Colon (tissue), 2 donors: ENCODE measurements around the gene DICER1.

Source experiments
- FAIRE-seq: peaks from 2 replicates; lab custom pipeline; 2012; peaks lifted over from hg19 to GRCh38; lab: Jason Lieb, UNC
- donor health status: control.
- donor health status: control.

DICER1 gene

GRCh38 chr14:95122621-95122945 is 34.7 kb downstream of the DICER1 start:
- FAIRE-seq, result no peak

DNA sequence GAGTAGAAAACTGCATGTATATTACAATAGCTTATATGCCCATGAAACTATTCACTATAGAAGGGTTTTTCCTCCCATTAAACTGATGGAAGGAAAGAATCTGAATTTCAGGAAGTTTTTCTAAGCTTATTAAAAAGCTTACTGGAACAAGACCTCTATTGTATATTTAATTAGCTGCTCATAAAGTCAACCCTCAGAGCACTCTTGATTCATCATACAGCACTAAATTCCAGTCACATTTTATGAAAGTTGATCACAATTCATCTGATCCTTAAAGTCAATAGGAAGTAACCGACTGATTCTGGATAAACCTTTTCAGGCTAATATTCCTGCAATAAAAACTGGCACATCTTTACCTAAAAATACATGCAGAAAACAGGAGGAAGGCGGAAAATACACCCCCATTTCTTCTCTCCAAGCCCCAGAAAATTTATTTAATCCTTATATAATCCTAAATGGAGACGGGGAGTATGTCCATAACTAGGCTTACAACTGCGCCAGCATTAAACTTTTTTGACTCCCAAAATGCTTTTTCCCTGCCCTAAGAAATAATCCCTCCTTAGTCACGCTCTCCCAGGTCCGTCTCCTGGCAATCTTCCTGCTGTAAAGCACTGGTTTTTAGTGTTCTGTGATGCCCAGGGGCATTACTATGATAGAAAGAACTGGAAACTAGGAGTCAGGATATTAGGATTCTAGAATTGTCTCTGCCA is 35.3 kb downstream of the DICER1 start:
- no peak for FAIRE-seq

- no peak for FAIRE-seq
Measured at GRCh38 chr14:95119336-95119735, 38.0 kb downstream of the DICER1 start.

- no peak for FAIRE-seq
Measured at GRCh38 chr14:95117937-95118721, 39.2 kb downstream of the DICER1 start.

DNA sequence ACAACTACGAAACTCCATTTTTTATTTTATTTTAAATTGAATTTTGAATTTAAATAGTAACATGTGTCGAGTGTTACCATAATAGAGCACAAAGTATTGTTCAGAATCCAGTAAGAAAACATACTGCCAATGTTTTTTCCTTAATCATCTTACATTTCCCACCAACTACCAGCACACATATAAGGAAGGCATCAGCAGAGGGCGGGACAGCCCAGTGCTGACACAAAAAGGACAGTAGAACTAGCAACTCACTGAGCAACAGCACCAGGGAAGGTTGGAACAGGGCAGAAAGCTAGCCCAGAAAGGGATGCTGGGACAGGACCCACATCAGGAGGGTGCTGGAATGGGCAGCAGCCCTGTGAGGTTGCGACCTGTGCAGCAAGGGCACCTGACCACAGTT is 43.9 kb downstream of the DICER1 start:
- FAIRE-seq, result no peak

DNA sequence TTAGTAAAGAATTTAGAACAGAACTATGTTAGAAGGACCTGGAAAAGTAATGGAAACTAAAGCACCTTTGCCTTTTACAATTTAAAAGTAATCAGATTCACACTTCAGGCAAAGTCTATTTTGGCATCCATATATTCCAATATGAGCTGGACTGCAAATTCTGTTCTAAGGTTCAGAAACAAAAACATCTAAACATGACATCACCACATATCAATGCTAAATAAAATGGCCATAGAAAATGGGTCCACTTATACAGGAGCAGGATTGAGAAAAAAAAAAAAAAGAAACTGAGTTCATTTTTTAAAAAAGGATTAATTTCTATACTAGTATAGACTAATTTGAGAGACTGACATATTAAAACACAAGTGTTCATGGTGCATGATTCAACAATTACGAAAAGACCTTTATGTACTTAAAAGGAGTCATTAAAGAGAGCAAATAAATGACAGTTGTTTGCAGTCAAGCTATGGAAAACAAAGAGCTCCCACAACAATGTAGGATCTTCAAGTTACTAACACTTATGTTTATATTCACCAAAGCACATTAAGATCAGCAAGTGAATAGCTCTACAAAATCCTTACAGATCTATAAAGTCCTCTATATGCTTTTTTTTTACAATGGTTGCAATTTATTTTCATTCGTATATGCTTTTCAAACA is 45.7 kb downstream of the DICER1 start:
- FAIRE-seq, result no peak

- FAIRE-seq, result no peak
Measured at GRCh38 chr14:95110178-95110577, 47.2 kb downstream of the DICER1 start.

DNA sequence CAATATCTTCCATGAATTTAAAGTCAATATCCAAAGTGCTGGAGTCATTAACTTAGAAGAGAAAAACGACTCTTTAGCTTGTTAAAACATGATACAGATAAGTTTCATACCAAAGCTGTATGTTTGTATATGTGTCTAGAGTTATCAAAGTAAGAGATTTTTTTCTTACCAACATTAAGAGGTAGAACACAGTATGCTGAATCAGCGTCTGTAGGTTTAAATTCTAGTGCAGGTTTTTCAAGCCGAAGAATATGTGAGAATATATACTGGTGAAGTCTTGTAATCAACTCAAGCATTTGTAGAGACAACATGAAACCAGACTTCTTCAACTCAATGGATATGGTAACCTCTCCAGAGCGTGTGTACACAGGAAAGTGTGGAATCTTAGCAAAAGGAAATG is 49.6 kb downstream of the DICER1 start:
- FAIRE-seq, result no peak

- no peak for FAIRE-seq
Measured at GRCh38 chr14:95106971-95107370, 50.4 kb downstream of the DICER1 start.

GRCh38 chr14:95104911-95105310 is 52.4 kb downstream of the DICER1 start:
- FAIRE-seq, result no peak

DNA sequence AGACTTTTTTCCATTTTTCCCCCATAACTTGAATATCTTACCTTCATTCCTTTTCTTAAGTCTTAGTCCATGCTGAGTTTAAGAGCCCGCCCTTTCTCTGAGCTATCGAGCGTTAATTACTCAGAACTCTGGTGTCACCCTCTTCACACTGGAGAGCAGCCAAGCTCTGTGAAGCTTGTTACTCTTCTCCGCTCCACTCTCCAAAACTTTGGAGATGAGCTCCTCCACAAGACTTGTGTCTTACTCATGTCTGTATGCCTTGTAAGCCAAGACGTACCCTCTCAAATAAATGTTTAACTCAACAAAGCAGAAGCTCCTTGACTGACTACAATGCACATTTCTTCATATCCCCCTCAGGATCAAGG is 54.7 kb downstream of the DICER1 start:
- no peak for FAIRE-seq

DNA sequence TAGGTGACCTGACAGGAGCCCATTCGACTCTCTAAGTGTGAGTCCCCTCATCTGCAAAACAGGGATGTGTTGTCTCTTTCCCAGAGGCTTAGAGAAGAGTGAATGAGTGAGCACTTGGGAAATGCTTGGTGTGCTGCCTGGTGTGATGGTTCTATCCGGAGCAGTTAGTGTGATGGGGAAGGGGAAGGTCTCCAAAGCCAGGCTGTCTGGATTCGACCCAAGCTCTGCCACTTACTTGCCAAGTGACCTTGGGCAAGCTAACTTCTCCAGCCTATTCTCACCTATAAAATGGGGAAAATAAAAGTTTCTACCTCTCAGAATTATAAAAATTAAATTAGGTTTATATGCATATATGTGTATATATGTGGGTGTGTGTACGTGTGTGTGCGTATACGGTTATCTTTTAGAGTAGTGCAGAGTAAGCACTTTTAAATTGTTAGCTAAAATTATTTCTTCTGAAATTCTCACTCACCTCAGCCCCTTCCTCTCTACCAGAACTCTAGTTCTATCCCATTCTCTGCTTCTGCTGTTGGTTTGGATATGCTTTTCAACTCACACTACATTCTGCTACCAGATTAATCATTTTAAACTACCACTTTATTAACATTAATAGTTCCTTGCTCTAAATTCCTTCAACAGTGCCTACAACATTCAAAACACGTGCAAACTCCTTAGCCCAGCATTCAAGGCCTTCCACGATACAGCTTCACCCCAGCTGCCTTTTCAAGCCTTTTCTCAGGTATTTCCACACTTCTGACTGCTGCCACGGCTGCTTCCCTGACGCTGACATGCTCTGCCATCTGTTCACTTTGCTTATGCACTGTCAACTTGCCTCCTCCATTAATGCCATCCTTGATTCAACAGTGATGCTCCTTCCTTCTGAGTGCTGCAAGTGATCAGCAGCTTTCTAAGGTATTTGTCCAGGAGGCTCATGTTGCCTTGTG is 55.3 kb downstream of the DICER1 start:
- no peak for FAIRE-seq

DNA sequence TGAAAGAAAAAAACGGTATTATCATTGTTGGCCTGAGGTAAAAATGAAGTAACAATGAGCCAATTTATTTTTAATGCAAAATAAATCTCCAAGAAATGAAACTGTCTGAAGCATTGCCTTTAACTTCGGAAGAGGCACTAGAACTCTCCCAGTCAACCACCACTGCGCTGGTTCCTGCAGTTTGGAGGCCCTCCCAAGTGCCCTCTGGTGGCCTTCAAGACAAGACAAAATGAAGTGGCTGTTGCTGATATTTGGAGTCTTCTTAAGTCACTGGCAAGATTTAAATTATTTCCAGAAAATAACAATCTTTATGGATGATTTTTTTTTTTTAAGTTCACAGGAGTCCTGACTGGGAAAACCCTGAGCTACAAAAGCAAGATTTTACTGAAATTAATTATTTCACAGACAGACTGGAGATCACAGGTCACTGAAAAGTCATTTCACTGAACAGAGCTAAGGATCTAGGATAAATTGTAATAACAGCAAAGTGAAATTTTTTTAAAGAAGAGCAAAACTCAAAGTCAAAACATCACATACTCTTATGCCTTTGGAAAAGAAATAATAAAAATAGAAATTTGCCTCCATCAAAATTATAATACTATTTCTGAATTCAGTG is 58.2 kb downstream of the DICER1 start:
- no peak for FAIRE-seq

DNA sequence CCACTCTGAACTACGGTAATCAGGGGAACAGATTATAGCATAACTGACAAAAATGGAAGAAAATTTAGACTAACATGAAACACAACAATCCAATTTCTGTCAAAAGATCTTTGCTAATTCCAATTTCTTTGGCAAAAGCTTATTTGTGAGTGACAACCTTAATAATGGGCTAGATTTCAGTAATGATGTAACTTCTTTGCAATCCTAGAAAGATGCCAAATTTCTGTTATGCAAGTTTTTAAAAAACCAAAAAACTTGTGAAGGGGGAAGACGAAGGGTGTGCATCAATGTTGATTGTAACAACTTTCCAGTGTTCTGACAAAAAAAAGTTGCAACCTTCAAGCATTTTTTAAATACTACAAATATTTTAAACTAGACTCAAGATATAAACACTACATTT is 59.9 kb downstream of the DICER1 start:
- no peak for FAIRE-seq

- FAIRE-seq, result no peak
Measured at GRCh38 chr14:95096476-95096875, 60.9 kb downstream of the DICER1 start.

GRCh38 chr14:95095996-95096395 is 61.3 kb downstream of the DICER1 start:
- FAIRE-seq, result no peak

DNA sequence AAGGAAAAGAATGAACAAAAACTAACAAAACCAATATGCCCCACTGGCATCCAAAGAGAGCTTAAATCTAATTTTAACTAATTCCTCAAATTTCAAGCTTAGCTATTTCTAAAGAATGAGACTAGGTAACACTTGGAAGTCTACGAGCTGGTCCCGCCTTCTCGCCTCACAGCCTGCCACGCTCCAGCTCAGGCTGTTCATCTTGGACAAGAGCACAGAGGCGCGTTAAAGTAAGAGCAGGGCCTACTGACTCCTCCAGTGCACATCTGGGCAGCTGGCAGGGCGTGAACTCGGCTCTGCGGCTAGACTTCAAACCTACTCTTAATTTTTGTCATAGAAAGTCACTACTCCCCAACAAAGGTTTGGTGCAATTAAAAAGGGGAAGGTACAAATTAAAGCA is 64.6 kb downstream of the DICER1 start:
- FAIRE-seq, result no peak

DNA sequence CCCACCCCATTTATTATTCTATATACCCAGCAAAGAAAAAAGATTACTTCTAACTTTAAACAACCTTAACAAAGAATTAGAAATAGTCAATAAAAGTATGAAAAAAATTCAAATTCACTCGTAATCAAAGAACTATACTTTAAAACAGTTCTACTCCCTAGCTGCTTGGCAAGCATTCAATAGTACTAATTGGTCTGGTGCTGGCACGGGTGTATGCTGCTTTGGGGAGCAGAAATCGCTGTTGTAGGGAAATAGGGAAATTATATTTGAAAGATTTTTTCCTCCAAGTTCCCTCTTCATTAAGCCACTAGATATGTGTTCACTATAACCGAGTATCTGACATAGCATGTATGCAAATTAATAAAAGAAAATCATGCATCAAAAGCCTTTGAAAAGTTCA is 65.7 kb downstream of the DICER1 start:
- FAIRE-seq, result no peak

GRCh38 chr14:95088665-95089064 is 68.7 kb downstream of the DICER1 start:
- no peak for FAIRE-seq

DNA sequence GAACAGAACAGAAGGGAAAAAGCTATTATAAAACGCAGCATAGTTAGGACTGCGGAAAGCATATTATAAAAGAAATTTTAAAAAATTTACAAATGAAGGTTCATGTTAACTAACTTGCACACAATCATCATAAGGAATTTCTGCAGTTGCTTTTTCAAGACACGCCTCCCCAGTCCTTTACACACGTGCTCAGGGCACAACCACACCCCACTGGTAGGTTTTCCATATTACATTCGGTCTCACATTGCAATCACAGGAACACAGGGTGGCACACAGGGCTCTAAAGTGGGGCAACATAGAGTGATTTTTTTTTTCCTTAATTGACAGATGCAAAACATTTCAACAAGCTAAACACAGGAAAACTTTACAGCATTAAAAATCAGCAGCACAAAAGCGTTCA is 69.7 kb downstream of the DICER1 start:
- FAIRE-seq, result no peak

- FAIRE-seq, result no peak
Measured at GRCh38 chr14:95085321-95085720, 72.0 kb downstream of the DICER1 start.

DNA sequence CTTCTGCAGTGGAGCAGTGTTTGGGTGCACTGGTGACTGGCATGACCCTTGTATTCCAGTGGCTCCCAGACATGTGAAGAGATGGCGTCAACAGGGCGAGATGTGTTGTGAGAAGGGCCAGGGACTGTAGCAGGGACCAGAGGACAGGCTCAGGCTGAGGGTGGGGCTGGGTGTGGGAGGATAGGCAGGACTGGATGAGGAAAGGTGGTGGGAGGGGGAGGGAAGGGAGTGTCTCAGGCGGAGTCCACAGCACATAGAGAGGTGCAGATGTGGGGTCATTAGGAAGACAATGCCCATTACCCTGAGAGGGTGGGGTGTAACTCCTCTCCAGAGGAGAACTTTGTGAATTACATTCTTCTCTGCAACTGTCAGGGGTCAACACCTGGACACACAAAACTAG is 78.5 kb downstream of the DICER1 start:
- no peak for FAIRE-seq
